Renal pelvis (tissue), 4 donors: ENCODE results near the gene CTNNA2. TPM values are rescaled to one million over a fixed set of nuclear protein-coding genes. Genes with fewer than 3 reads are reported as not detected.

Experiments used
- DNase-seq: peaks from one replicate; pipeline ENCODE4 v3.0.0-alpha.2; 2013
- polyA plus RNA-seq, 3 donors: library from polyadenylated mRNA; unstranded; fragments of 120-200 nt; gene quantifications; one replicate each; pipeline ENCODE4 v1.2.1, GENCODE V29; 2013; ENCODE audit not compliant: insufficient read length in 3 of 3

CTNNA2 gene
- polyA plus RNA-seq, 3 donors: 4.0 to 5.2 (median 4.2) TPM

DNA sequence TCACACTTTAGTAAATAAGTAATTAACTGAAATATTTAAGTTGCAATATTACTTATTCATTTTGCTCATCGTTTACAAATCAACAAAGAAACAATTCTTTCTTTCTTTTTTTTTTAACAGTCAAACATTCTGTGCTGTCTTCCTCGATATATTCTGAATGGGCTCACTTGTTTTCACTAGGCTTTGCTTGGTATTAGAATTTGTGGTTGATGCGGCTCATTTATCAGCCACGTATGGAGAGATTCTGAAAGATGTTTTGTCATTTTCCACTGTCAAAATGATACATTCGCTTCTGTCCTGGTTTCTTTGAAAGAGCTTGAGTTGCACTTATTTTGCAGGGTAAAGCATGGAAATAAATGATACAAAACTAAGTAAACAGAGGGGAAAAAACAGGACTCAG lies 468.0 kb downstream of the CTNNA2 start:
- DNase-seq: no peak

DNA sequence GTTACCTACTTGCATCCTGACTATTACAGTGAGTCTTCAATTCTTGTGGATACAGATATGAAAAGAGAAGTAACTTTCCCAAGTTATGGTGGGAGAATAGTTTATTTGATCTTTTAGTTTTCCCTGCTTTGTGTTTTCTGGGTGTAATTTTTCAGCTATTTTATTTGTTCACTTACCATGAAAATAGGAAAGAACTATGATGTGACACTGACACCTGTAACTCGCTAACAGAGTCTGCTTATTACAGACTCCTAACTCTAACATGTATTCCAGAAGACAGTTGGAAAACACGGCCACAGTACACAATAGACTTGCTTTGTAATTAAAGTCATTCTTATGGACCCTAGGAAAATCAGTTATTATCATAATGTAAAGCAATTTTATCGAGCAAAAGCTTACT lies 468.5 kb downstream of the CTNNA2 start:
- no peak for DNase-seq

DNA sequence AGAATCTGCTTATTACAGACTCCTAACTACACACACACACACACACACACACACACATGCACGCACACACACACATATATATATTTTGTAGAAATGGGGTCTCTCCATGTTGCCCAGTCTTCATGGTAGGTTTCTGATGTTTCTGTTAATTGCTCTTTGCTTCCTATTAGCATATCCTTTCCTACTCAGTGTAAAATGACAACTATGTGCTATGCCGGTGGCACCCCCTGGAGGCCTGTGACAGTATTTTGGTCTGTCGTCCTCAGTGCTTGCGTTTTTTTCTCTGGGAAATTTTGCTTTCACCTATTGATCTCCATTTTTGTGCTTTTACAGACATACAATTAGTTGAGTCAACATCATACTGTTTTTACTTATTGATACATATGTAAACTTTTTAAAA lies 469.6 kb downstream of the CTNNA2 start:
- DNase-seq: no peak

DNA sequence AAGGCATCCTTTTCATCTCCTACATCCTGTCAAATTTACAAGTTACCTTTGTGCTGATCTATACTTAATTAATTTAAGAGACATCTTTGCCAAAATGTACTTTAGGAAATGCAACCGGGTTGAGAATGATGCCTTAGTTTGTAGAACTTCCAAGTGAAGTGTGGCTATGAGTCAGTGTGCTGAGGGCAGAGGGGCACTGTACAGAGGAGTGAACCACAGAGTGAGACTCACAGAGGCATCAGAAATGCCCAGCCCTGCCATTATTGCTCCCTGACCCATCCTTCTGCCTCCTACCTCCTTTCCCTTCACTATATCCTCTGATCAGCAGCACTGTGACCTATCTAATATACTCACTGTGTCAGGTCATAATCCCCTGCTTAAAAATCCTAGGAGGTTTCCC lies 471.6 kb downstream of the CTNNA2 start:
- no peak for DNase-seq

DNA sequence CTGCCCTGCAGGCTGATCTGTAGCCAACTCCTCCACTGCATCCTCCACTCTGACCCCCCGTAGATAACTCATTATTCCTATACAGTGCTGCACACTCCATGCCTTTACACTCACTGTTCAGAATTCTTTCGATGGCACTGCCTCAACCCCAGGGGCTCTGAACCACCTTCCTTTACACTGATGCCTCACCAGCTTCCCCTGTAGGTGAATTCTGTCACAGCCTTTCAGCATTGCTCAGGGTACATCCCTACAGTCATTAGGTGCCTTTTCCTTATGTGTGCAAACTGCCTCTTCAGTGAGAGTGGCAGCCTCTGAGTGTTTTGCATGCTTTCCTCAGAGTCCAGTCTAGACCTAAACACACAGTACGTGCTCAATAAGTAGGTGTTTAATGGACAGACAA lies 472.3 kb downstream of the CTNNA2 start:
- no peak for DNase-seq

DNA sequence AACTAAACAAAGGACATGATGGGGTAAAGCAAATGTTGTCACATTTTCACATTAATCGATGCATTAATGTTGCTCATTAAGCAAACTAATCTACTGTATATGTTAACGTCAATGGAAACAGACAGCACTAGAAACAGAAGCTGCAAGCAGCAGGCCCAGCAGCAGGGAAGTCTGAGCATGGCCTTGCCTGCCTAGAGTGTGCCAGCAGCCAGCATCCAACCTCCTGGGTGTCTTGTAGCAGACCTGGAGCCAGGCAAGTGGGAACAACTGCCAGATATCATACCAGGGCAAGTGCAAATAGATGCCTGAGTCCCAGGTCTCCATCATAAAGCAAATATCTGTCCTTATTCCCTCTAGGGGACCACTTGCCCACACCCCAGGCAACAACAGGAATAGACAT lies 472.7 kb downstream of the CTNNA2 start:
- DNase-seq: no peak

DNA sequence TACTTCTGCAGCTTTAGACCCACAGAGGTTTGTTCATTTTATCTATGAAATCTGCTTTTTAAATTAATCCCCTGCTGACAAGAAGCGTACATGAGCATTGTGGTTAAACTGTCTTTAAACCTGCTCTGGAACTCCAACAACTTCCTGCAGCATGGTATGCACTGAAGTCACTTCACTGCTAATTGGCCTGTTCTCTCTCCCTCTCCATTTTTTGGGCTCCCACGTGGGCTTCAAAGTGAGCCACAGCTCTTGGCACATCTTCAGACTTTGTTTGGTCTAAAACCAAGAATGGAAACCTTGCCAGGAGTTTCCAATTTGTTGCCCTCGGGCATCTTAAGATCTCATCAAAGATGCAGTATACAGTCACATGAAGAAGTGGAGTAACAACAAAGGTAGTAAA lies 480.3 kb downstream of the CTNNA2 start:
- no peak for DNase-seq

DNA sequence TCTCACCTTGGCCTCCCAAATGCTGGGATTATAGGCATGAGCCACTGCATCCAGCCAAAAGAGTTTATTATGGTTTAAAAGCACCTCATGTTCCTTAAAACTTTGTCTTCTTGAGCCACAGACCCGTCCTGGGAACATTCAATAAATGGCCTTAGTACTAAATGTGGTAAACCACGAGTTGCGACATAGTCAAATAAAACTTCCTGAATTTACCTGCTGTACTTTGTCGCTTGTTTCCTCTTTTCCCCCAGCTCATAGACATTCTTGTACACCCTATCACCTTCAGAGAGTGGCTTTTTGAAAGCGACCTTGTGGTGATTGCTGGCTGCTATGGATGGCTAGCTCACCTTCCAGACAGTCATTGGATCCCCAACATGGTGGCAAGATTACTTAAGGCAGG lies 481.3 kb downstream of the CTNNA2 start:
- no peak for DNase-seq

DNA sequence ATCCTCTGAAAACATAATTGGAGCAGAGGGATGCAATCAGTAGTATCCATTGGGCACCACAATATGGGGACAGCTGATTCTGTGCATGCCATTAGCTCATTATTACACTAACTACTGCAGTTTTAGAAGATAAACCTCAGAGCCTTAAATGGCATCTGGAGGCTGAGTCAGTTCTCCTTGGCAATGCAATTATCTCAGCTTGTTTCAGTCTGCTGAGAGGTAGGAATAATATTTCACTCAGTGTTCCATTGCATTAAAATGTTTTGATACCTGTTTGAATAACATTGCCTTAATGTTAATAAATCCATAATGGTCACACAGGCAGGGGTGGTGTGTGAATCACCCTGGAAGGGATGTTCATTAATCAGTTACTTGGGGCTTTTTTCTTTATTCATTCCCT lies 482.1 kb downstream of the CTNNA2 start:
- no peak for DNase-seq

DNA sequence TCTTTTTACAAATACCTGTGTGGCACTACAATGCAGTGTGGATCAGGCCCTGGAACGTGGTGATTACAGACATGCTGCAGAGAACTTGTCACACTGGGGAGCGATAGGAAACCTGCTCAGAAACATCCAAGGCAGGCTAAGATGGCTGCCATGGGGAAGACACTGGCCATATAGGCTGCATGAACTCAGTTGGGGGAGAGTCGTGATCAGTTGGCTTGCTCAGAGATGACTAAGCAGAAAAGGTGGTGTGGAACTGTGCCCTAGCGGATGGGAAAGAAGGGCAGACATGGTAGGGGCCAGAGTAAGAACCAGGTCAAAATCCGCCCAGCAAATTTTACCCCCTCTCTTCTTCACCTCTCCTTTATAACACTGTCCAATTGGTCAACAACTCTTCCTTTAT lies 483.9 kb downstream of the CTNNA2 start:
- no peak for DNase-seq

DNA sequence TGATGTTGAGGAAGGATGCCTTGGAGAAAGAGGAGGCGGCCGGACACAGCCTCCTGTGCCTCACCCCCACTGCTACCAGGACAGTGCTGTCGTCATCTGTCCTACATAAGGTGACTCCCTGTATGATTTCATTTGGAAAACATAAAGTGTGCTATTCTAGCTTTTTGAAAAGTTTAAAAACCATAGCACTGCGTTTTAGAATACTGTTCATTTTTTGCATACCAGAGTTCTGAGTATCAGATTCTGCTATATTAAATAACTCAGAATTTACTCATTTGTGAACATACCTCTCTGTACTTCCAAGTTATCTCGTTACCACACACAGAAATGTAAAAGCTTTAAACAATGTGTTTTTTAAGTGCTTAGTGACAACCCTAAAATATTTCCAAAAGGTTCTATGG lies 488.9 kb downstream of the CTNNA2 start:
- DNase-seq: no peak

DNA sequence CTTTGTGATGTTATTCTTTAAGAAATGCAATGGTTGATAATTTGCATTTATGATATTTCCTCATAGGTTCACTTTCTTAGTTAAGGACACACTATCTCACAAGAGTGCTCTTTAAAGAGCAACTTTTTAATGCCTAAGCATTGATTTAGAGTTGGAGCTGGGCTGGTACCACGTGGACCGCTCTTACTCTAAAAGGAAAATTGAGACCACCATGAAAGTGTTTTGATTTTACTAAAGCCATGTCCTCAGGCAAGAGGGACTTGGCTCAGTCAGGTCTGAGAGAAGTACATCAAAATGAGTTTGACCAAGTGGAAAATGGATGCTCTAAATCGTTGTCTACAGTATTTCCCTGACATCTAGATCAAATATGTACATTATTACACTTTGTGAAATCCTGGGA lies 489.3 kb downstream of the CTNNA2 start:
- DNase-seq: no peak

DNA sequence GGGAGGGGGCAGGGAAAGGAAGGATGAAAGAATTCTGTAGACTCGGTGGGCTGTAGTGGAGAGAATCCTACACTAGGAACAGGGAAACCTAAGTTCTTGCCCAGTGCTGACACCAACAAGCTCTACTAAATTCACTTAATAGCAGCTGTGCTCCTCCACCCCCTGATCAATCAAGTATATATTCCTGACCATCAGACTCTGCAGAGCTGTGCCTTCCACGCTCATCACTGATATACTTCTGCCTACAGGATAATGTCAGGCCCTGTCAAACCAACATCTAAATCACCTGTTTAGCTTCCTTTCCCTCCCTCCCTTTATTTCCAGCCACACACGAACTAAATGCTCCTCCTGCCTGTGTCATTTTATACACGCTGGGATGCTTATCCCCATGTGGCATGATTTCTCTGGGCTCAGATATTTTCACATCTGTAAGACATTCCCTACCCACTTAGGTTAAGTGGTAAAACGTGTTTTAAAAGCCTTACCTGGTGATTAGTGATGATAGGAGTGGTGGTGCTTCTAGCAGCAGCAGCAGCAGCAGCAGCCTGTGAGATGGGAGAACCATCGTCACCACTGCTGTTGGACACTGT lies 489.8 kb downstream of the CTNNA2 start:
- no peak for DNase-seq

DNA sequence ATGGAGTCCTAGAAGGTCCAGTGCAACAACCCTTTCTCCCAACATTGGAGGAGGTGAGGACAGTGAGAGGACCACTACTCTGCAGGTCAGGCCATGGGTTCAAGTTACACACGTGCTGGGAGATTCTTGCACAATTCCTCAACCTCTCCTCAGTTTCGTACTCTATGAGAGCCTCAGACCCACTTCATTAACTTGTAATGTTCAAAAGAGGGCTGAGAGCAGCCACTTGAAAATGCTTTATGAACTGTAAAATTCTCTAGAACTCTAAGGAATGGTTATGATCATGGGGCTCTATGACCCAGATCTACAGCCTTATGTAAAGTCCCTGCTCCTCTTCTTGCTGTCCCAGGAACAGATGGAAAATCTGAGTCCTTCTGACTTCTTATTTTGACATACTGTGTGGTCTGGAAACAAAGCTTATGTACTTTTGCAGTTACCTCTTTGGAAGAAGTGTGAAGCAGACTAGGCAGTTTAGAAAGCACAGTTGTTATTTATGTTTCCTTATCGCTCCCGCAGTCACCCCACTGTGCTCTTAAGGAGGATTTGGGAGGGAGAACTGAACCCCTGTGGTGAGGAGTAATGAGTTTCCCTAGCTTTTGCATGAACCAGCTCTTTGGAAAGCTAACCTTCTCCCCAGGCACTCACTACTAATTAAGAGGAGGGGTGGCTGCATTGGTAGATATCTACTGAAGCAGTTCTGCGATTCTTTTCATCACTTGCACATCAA lies 495.1 kb downstream of the CTNNA2 start:
- DNase-seq: no peak

DNA sequence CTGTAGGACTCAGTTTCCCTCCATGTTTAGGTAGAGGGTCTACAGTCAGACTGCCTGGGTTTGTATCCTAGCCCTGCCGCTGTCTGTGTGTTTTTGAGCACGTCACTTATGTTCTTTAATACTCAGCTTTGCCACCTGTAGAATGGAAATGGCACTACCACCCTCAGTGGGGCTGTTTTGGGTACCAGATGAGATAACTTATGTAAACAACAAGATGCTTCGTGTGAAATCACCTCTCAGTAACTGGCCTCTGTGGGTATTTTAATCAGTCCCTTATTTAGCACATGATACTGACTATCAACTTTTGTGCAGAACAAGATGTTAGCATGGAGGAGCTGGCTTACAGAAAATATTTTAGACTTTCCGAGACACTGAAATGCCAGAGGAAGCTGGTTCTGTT lies 495.7 kb downstream of the CTNNA2 start:
- DNase-seq: no peak

DNA sequence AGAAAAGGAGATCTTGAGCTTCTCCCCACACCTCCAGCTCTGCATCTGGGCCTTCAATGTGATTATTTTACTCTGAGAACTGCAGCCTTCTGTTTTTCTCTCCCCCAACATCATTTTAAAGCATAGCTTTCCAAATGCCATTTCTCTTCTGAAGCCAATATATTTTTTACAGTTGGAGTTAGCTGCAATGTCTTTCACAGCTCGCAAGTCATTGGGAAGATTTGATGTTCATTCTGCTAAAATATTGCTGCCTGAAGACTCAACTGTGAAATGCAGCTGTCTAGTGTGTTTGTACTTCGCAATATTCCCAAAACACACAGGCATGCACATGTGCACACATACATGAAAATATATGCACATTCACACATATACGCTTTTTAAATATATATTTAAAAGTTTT lies 496.4 kb downstream of the CTNNA2 start:
- no peak for DNase-seq

DNA sequence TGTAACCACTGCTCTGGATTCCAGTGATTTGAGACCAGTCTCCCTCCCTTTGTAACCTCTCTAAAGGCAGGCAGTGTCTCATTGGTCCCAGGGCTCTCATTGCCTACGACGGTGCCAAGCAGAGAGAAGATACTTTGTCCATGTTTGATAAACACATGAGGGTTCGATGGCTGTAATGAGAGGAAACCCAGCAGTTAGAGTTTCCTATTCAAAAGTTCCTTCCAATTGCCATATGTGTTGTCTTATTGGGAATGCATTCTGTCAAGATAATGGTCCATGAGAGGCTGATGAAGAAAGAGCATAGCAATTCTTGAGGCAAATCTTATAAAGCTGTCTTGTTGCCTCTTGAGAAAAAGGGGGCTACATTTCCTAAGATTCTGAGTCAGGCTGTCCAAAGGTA lies 499.2 kb downstream of the CTNNA2 start:
- no peak for DNase-seq

DNA sequence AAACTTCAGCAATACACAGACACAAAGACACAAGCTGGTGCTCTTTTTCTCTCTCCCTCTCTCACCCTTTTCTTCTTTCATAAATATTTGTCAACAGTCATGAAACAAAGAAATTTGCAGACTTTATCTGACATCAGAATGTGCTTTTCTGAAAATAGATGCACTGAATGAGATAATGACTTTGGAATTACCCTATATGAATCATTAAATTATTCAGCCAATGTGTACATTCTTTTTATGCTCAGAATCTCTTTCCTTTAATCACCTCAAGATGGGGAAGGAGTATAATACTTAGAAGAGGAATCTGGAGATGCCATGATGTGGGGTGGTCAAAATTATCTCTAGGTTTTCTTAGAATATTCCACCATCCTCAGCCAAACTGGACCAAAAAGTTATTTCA lies 501.8 kb downstream of the CTNNA2 start:
- no peak for DNase-seq

DNA sequence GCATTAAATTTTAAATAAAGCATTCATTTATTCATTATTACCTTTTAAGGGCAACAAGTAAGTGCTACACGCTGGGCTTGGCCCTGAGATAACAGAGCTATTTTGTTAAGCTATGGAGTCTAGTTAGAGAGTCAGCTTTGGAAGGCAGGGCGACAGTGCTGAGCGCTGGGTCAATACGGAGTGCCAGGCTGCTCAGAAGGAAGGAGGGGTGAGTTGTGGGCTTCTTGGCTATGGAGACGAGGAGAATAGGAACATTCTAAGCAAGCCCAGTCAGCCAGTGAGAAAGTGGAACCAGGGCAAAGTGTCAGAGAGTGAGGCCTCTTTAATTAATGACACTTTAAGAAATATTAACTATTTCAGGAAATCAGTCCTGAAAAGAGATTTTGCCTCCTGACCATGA lies 503.3 kb downstream of the CTNNA2 start:
- DNase-seq: no peak

DNA sequence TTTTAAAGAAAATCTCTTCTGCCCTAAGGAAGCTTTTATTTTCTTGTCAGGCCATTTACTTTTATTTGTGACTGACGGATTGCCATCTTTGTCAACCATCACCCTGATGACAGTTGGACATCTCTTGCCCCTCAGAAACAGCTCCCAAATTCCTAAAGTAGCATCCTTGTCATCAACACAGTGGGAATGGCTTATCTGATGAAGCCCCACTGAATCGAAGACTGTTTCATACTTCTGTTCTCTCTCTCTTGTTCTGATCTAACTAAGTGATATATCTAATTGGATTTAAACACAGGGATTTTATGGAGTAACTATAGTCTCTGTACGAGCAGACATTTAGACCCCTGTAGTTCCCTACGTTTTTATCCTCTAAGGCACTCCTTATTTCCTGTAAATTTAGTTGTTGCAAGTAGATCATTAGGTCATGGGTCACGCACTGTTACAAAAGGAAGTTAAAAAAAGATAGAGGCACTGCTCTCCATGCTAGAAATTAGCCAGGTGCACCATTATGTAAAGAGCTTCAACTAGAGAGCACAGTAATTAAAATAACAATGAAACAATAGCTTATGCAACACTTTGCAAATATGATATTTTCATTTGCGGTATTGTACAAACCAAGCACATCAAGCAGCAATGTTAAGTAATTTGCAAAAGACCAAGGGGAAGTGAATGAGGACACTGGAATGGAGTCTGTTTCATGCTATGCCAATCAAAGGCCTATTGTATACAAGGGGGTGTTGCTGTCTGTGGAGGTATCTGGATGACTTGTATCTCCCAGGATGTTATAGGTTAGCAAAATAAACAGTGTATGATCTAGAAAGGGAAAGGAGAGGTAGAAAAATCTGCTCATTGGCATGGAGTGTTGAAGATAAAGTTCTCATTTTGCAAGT lies 507.0 kb downstream of the CTNNA2 start:
- DNase-seq: no peak

DNA sequence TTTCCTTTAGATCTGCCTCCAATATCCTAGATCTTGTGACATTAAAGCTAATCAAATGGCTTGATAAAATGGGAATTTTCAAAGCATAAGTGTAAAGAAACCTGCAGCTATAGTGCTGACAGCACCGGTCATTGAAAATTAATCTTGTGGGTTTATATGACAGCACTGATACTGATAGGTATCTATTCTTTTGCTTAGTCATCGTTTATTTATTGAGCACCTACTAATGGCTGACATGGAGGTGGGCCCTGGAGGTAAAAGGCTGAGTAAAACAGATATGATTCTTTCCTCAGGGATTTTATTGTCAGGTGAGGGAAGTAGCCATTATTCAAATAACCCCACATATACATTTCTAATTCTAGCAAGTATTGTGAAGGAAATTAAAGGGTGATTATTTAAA lies 509.2 kb downstream of the CTNNA2 start:
- no peak for DNase-seq

DNA sequence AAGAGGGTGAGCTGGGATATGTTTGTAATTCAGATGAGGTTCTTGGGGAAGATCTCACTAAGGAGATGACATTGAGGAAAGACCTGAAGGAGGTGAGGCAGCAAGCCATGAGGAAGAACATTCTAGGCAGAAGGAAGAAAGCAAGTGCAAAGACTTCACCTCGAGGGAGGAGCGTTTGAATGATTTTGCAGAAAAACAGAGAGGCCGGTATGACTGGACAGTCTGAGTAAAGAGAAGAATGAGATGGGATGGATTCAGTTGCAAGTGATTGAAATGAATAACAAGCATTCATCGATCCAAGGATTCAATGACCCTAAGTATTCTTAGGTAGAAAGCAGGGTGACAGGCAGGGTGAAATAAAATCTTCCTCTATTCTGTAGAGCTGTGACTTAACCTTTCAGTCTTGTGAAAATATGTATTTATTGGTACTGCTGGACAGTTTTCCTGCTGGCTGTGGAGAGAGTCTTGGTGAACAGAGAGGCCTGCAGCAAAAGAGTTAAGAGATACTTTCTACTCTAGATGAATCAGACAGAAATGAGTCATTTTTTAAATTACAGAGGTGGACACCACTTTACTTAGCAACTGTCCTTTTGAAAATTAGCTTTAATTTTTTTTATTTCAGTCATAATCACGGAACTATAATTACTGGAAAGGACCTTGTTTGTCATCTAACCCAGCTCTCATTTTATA lies 513.3 kb downstream of the CTNNA2 start:
- no peak for DNase-seq

DNA sequence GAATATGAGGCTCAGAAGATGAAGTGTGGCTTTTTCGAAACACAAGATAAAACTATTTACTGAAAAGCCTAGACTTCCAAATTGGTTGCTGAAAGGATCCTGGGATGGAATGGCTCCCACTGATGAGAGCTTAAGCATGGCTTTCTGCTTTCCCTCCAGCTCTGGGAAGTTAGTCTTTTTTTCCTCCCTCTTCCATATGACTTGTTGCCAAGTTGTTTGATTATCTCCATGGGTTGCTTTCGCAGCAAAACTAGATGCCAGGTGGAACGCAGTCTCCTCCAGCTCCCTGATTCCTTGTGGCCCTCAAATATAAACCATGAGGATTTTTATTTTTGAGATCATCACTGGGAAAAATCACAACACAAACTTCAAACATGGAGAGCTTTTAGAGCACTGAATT lies 515.2 kb downstream of the CTNNA2 start:
- DNase-seq: no peak
